ENCODE results near the gene TMCC2. TPM values are rescaled to one million over a fixed set of nuclear protein-coding genes. Genes with fewer than 3 reads are reported as not detected.

TMCC2 gene
- total RNA-seq, 1 experiment from 2014 or later, result 2.2 TPM

- Histone ChIP-seq H3K4me1 (ENCODE audit: insufficient read depth, low read length, poor library complexity, severe bottlenecking) (no peaks in the 10 kb centered on the region), H3K9me3 (ENCODE audit: low read depth, low read length, poor library complexity, severe bottlenecking) (no peaks in the 10 kb centered on the region), H3K27ac (ENCODE audit: low read depth, low read length, poor library complexity, severe bottlenecking) (no peak overlapping the region), H3K36me3 (ENCODE audit: insufficient read depth, low read length, poor library complexity, severe bottlenecking) (no peaks in the 10 kb centered on the region), H3K4me3 (ENCODE audit: low read depth, low read length, poor library complexity, severe bottlenecking) (no peak overlapping the region), H3K27me3 (replicated peaks; ENCODE audit: insufficient read depth, low read depth, low read length, poor library complexity) (no peaks in the 10 kb centered on the region)
- intact Hi-C loops (cut with micrococcal nuclease; ENCODE audit: unreplicated experiment), result no loop called here
- POLR2A ChIA-PET (ENCODE audit: low non-redundant PET), result no interaction called here
- CTCF ChIA-PET, result no interaction called here
- DNase-seq (ENCODE audit: low spot score), result no peak
- BruUV-seq (replicated peaks), result no TSS peak
- TF ChIP-seq CTCF (conservative IDR thresholded peaks at IDR 0.05; ENCODE audit: low read depth, low read length), result no peak
- TF ChIP-seq EZH2 (IDR thresholded peaks at IDR 0.05; ENCODE audit: borderline replicate concordance, low read depth, low read length, poor library complexity, severe bottlenecking), result no peak
Observed at GRCh38 chr1:205237526-205238484, 10.1 kb downstream of the TMCC2 start.

GRCh38 chr1:205239078-205239477 is 11.3 kb downstream of the TMCC2 start:
- Histone ChIP-seq H3K27me3 (replicated peaks; ENCODE audit: insufficient read depth, low read depth, low read length, poor library complexity) (no peaks in the 10 kb centered on the region), H3K9me3 (ENCODE audit: low read depth, low read length, poor library complexity, severe bottlenecking) (no peaks in the 10 kb centered on the region), H3K4me1 (ENCODE audit: insufficient read depth, low read length, poor library complexity, severe bottlenecking) (no peaks in the 10 kb centered on the region), H3K27ac (ENCODE audit: low read depth, low read length, poor library complexity, severe bottlenecking) (no peak overlapping the region), H3K36me3 (ENCODE audit: insufficient read depth, low read length, poor library complexity, severe bottlenecking) (no peaks in the 10 kb centered on the region), H3K4me3 (ENCODE audit: low read depth, low read length, poor library complexity, severe bottlenecking) (no peak overlapping the region)
- BruUV-seq (replicated peaks), result no TSS peak
- ChIA-PET POLR2A (ENCODE audit: low non-redundant PET) (interaction anchor here (0.7 kb wide), 1 partner anchor 11 kb away, joined by 8 read pairs; the partner anchor contains the start of gene TMCC2), CTCF (no interaction called here)
- TF ChIP-seq CTCF (conservative IDR thresholded peaks at IDR 0.05; ENCODE audit: low read depth, low read length), result no peak
- no peak for TF ChIP-seq EZH2 (IDR thresholded peaks at IDR 0.05; ENCODE audit: borderline replicate concordance, low read depth, low read length, poor library complexity, severe bottlenecking)
- intact Hi-C loops (cut with micrococcal nuclease; ENCODE audit: unreplicated experiment), result no loop called here
- DNase-seq (ENCODE audit: low spot score), result no peak

- Histone ChIP-seq H3K27me3 (replicated peaks; ENCODE audit: insufficient read depth, low read depth, low read length, poor library complexity) (no peaks in the 10 kb centered on the region), H3K4me3 (ENCODE audit: low read depth, low read length, poor library complexity, severe bottlenecking) (no peak overlapping the region), H3K9me3 (ENCODE audit: low read depth, low read length, poor library complexity, severe bottlenecking) (no peaks in the 10 kb centered on the region), H3K4me1 (ENCODE audit: insufficient read depth, low read length, poor library complexity, severe bottlenecking) (no peaks in the 10 kb centered on the region), H3K36me3 (ENCODE audit: insufficient read depth, low read length, poor library complexity, severe bottlenecking) (no peaks in the 10 kb centered on the region), H3K27ac (ENCODE audit: low read depth, low read length, poor library complexity, severe bottlenecking) (no peak overlapping the region)
- ChIA-PET CTCF (no interaction called here), POLR2A (ENCODE audit: low non-redundant PET) (no interaction called here)
- no peak for TF ChIP-seq CTCF (conservative IDR thresholded peaks at IDR 0.05; ENCODE audit: low read depth, low read length)
- TF ChIP-seq EZH2 (IDR thresholded peaks at IDR 0.05; ENCODE audit: borderline replicate concordance, low read depth, low read length, poor library complexity, severe bottlenecking), result no peak
- DNase-seq (ENCODE audit: low spot score), result no peak
- intact Hi-C loops (cut with micrococcal nuclease; ENCODE audit: unreplicated experiment), result no loop called here
- BruUV-seq (replicated peaks), result no TSS peak
Observed at GRCh38 chr1:205240118-205240517, 12.4 kb downstream of the TMCC2 start.

All from A673 (cell line).